Astrocyte of the cerebellum (primary cell): ENCODE data around the gene UMAD1.

Source experiments
- DNase-seq: peaks from one replicate; pipeline ENCODE4 v3.0.0-alpha.2; 2011; ENCODE audit warnings: low read depth
- H3K4me3 ChIP-seq: 2 replicates; pipeline ENCODE4 v1.5.1; 2011; ENCODE audit warnings: mild to moderate bottlenecking, low read depth, low read length, moderate library complexity
- CTCF ChIP-seq: IDR thresholded peaks from 2 replicates; pipeline ENCODE4 v1.5.1; 2012; ENCODE audit warnings: low read length, low read depth, moderate library complexity, mild to moderate bottlenecking; ENCODE audit errors: missing control alignments
- in situ Hi-C: cut with HindIII; loops from 2 replicates; pipeline ENCODE4 v1.10.0; 2017; ENCODE audit warnings: low sequenced_read_pairs

UMAD1 gene

DNA sequence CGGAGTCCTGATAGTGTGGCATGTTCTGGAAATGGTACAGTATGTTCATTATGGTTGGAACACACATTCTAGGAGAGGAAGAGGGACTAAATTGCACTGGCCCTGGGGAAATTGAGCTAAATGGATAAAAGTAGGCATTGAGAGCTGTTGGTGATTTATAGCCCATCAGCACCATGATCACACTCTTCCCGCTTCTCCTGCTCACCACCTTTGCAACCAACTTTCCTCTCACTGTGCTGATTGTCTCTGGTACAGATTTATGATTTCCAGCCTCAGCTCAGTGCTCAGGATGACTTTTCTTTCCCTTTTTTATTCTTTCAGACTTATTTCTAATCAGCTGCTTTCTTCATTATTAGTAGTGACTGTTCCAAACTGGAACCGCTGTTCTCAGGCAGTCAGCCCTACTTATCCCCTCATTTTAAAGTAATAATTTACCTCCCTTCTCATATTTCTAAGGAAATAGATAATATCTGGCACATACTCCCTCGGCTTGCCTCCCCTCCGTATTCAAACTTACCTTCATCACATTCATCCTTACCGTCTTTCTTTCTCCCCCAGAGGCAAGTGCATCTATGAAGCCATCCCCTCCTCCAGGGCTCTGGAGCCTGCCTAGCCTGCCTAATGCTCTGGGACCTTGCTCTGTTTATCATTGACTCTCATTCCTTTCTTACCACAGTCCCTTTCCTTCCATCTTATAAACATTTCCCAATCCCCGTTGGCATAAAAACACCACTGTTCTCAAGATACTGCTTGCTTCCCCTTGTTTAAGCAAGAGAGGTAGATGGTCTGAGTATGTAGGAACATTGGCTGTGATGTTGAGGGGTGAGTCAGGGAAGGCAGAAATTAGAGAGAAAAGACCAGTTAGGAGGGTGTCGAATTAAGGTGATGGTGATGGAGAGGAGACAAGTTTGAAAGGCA, 129.4 kb downstream of the UMAD1 start:
- in situ Hi-C loops, result no loop called here
- no peak overlapping the region for H3K4me3 ChIP-seq
- TF ChIP-seq CTCF, result no peak
- DNase-seq, result no peak

DNA sequence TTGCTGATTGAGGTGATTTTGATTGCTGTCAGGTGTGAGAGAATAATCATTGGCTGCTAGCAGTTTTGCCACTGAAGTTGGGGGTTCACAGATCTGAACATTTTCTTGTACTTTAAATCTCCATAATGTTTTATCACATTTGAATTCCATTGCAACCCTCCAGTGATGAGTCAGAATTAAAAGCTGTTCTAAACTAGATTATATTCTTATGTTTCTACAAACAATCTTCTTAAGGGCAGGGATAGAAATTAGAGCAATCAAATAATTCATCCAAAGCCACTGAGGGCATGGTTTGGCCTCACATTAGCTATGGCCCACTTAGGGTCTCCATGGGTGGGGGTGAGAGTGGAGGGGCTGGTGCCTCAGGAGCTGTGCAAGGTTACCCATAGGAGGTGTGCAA, 130.9 kb downstream of the UMAD1 start:
- no peak for DNase-seq
- in situ Hi-C loops, result no loop called here
- no peak for TF ChIP-seq CTCF
- H3K4me3 ChIP-seq, result no peak overlapping the region

DNA sequence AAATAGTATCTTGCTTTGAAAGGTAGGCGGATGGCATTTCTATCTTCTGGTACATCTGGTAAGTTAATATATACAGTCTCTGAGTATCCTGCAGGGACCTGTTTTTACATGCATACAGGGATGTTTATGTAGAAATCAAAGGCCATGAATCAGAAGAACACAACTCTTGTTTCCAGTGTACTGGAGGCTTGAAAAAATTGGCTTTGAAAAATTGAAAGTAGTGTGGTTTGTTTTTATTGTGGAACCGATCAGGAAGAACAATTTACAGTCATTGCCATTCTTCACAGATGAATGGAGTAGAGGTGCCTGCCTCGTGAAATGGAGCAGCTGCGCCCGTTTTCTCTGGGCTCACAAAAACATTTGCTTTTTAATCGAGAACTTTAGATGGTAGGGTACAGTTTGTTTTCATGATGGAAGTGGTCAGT, 131.9 kb downstream of the UMAD1 start:
- no peak for DNase-seq
- peak overlapping the region; percentile 9 for H3K4me3 ChIP-seq
- in situ Hi-C loops, result no loop called here
- no peak for TF ChIP-seq CTCF

DNA sequence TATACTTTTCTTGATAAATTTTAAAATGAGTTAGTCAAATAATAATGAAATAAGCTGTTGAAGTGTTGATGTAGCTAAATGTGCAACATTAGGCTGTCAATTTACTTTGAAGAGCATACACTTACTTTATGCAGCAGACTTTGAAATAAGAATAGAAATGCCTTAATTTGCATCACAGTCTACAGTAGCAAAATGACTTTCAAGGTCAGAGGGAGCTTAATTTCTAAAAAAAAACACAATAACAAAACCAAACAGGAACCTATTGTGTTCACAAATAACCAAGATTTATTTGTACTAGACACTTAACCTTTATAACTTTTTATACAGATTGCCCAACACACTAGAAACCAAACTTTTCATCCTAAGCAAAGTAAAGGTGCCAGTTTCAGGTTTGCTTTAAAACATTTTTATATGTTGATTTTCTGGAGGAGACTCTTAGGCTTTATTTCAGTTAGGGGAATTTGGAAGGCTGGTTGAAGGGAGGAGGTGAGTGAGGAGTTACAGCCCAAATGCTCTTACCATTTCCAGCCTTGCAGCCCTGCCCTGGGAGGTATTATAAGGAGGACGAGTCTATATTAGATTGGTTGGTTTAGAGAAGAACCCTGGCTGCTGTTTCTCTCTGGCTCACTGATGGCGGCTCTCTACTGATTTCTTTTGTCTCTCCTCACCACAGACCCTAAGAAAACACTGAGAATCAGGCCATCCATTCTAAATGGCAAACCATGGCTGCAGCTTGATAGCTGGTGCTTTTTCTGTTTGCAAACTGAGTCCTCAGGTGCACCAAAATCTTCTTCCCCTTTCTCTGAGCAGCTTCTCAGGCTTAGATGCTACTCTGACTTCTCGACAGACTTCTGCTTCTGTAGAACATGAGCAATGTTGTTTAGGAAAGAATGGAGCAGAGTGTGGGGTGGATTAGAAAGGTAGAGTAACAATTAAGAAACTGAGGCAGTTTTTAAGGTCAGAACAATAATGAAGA, 133.1 kb downstream of the UMAD1 start:
- in situ Hi-C loops, result no loop called here

DNA sequence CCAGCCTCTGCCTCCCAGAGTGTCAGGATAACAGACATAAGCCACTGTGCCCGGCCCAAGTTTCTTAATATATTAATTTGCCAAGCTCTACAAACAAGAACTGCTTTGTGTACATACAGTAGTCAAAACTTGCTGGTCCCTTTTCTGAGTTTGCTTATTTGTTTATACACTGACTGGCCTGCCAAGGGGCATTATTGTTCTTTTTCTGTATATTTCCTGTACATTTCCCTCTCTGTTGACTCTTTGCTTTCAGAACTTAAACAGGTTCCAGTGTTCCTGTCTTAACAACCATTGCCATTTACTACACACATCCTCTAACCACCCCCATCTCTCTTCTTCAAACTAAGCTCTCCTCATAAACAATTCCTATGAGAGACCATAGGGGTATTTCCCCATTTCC, 139.3 kb downstream of the UMAD1 start:
- in situ Hi-C loops, result no loop called here
- H3K4me3 ChIP-seq, result no peak overlapping the region

More for the DNA sequence above, 133.1 kb downstream of the UMAD1 start:
- H3K4me3 ChIP-seq, result no peak overlapping the region
- TF ChIP-seq CTCF, result no peak
- DNase-seq, result no peak

More for the DNA sequence above, 139.3 kb downstream of the UMAD1 start:
- no peak for DNase-seq
- no peak for TF ChIP-seq CTCF
